ENCODE data around the gene UBFD1. TPM values are rescaled to one million over a fixed set of nuclear protein-coding genes. Genes with fewer than 3 reads are reported as not detected.

The UBFD1 gene
- total and polyA plus RNA-seq, 10 of the 15 experiments (the other 5 are each of a cell fraction or from before 2014, with no cell fraction given): 7.3 to 48.5 (median 32.1) TPM

- TF ChIP-seq MLLT1 (IDR thresholded peaks at IDR 0.05) (no peak), DPF2 (IDR thresholded peaks at IDR 0.05) (no peak), BHLHE40 (IDR thresholded peaks at IDR 0.05; ENCODE audit: borderline replicate concordance in 1 of 2, low read depth in 2 of 2, low read length in 1 of 2) (no peak), SREBF2 (IDR thresholded peaks at IDR 0.05; ENCODE audit: low read length) (no peak), SIX5 (IDR thresholded peaks at IDR 0.05; ENCODE audit: low read depth, low read length, severe bottlenecking) (no peak), ZNF217 (IDR thresholded peaks at IDR 0.05) (no peak)
These were observed 48.1 kb upstream of the UBFD1 start (continued) for GRCh38 chr16:23509441-23509754.

- Histone ChIP-seq H3K36me3 (ENCODE audit: control insufficient read depth in 2 of 2, insufficient read depth in 2 of 2, low read length in 1 of 2) (no peaks in the 10 kb centered on the region), H3K79me2 (ENCODE audit: control insufficient read depth, insufficient read depth, low read length) (peaks cover 59% of the 10 kb centered on the region), H3K4me2 (ENCODE audit: control insufficient read depth, insufficient read depth) (no peak overlapping the region), H2AFZ (ENCODE audit: control insufficient read depth, low read depth, low read length) (no peak overlapping the region), H3K4me3 (peak overlapping the region; percentile 94), H3K9ac (ENCODE audit: control insufficient read depth, insufficient read depth, low read length) (peak overlapping the region; percentile 86), H3K27ac (ENCODE audit: control insufficient read depth, insufficient read depth) (peak overlapping the region; percentile 76), H4K20me1 (ENCODE audit: control insufficient read depth, insufficient read depth) (peaks cover 16% of the 10 kb centered on the region), H3K9me3 (replicated peaks; ENCODE audit: control insufficient read depth, insufficient read depth, low read length) (no peaks in the 10 kb centered on the region), H3K27me3 (replicated peaks in 1 of 2; ENCODE audit: control insufficient read depth in 2 of 2, insufficient read depth in 2 of 2, low read length in 1 of 2) (no peaks in the 10 kb centered on the region), H3K4me1 (ENCODE audit: control insufficient read depth, insufficient read depth, low read length) (peaks cover 22% of the 10 kb centered on the region)
- no TSS peak for BruUV-seq (replicated peaks)
- ChIA-PET SMC1A (ENCODE audit: uncharacterized antibody, unreplicated experiment) (interaction anchor here (6.1 kb wide), 1 partner anchor 10 kb away, joined by 48 read pairs; no protein-coding TSS in a partner anchor), POLR2A (interaction anchor here (1.6 to 2.1 kb wide), 2 partner anchors 8 to 10 kb away, joined by 4 to 6 read pairs; no protein-coding TSS in a partner anchor), CTCF (interaction anchor here (0.6 to 5.1 kb wide), 3 partner anchors 46 to 222 kb away, joined by 4 to 35 read pairs (median 8); partner anchors contain the start of genes EARS2 and UBFD1), RAD21 (ENCODE audit: unreplicated experiment) (interaction anchor here (0.6 to 0.8 kb wide), 2 partner anchors 87 to 1377 kb away, joined by 3 to 4 read pairs; no protein-coding TSS in a partner anchor)
- 0% methylated on average over 10 of the region's 17 CpGs for WGBS (ENCODE audit: insufficient coverage, insufficient replicate concordance, low lambda C conversion rate, missing lambda C conversion rate)
- FAIRE-seq (no peak), DNase-seq (ENCODE audit: low read depth, low spot score) (no peak), ATAC-seq (peak; percentile 17)
- intact Hi-C loops (cut with micrococcal nuclease; ENCODE audit: unreplicated experiment): loop anchor here (5.0 kb wide), 3 partner anchors 57 to 217 kb away; partner anchors contain the start of genes COG7 and NDUFAB1
- no peak for TF ChIP-seq POLR2A (IDR thresholded peaks at IDR 0.05; ENCODE audit: low read depth, low read length)
- in situ Hi-C loops (cut with MboI): loop anchor here (10.0 kb wide), 1 partner anchor 335 kb away; no protein-coding TSS in a partner anchor
These were observed 47.8 kb upstream of the UBFD1 start for GRCh38 chr16:23509782-23510163.
